DND-41 (cell line): ENCODE results near the gene KATNIP.

ENCODE experiments used
- ATAC-seq: fragments of 200-7000 bp; cut with Tn5 transposase; 3 replicates; pipeline ENCODE4 v1.9.1; 2021; ENCODE audit warnings: low read depth; ENCODE audit not compliant: insufficient read depth
- DNase-seq: peaks from one replicate; pipeline ENCODE4 v3.0.0-alpha.2; 2020
- H2AFZ ChIP-seq: 2 replicates; pipeline ENCODE4 v1.6.0; 2012; ENCODE audit warnings: low read depth, low read length
- H3K27ac ChIP-seq: 2 replicates; pipeline ENCODE4 v1.5.1; 2012; ENCODE audit warnings: low read length, inconsistent platforms
- H3K27me3 ChIP-seq: fragments of 200-600 bp; sonication (generic); 2 replicates; pipeline ENCODE4 v1.6.0; 2012; ENCODE audit warnings: low read length, mild to moderate bottlenecking, inconsistent platforms; ENCODE audit not compliant: insufficient read depth, poor library complexity
- H3K36me3 ChIP-seq: 2 replicates; pipeline ENCODE4 v1.5.1; 2012; ENCODE audit warnings: low read length, inconsistent platforms; ENCODE audit not compliant: insufficient read depth
- H3K4me1 ChIP-seq: 2 replicates; pipeline ENCODE4 v1.5.1; 2012; ENCODE audit warnings: mild to moderate bottlenecking, low read length; ENCODE audit not compliant: insufficient read depth
- H3K4me2 ChIP-seq: 2 replicates; pipeline ENCODE4 v1.6.0; 2012; ENCODE audit warnings: mild to moderate bottlenecking, moderate library complexity, low read length, inconsistent platforms; ENCODE audit not compliant: insufficient read depth
- H3K4me3 ChIP-seq, 2 experiments: fragments of 200-600 bp in 1 of 2; shearing (Covaris generic) in 1 of 2; 2 replicates each; pipeline ENCODE4 v1.5.1; 2012 to 2016; ENCODE audit warnings: inconsistent platforms in 2 of 2, low read length in 2 of 2, mild to moderate bottlenecking in 2 of 2, low read depth in 1 of 2, moderate library complexity in 1 of 2
- H3K79me2 ChIP-seq: 2 replicates; pipeline ENCODE4 v1.6.0; 2012; ENCODE audit warnings: low read length, inconsistent platforms; ENCODE audit not compliant: insufficient read depth
- H3K9ac ChIP-seq: 2 replicates; pipeline ENCODE4 v1.6.0; 2012; ENCODE audit warnings: low read depth, mild to moderate bottlenecking, inconsistent platforms, low read length, moderate library complexity
- H3K9me3 ChIP-seq: 2 replicates; pipeline ENCODE4 v1.5.1; 2012; ENCODE audit warnings: low read length, moderate library complexity, mild to moderate bottlenecking, inconsistent platforms; ENCODE audit not compliant: insufficient read depth, severe bottlenecking
- H4K20me1 ChIP-seq: 2 replicates; pipeline ENCODE4 v1.6.0; 2012; ENCODE audit warnings: low read length; ENCODE audit not compliant: insufficient read depth
- EZH2 ChIP-seq: IDR thresholded peaks from 3 replicates; pipeline ENCODE4 v1.6.1; 2012; ENCODE audit warnings: borderline replicate concordance, low read depth, mild to moderate bottlenecking, moderate library complexity, low read length, inconsistent platforms; ENCODE audit not compliant: severe bottlenecking
- TF ChIP-seq, protein P1 (sequence below): IDR thresholded peaks from 2 replicates; pipeline ENCODE4 v1.5.1; 2012; ENCODE audit warnings: borderline replicate concordance, low read length, moderate library complexity, mild to moderate bottlenecking; ENCODE audit not compliant: poor library complexity, severe bottlenecking; ENCODE audit errors: extremely low read depth

The KATNIP gene

DNA sequence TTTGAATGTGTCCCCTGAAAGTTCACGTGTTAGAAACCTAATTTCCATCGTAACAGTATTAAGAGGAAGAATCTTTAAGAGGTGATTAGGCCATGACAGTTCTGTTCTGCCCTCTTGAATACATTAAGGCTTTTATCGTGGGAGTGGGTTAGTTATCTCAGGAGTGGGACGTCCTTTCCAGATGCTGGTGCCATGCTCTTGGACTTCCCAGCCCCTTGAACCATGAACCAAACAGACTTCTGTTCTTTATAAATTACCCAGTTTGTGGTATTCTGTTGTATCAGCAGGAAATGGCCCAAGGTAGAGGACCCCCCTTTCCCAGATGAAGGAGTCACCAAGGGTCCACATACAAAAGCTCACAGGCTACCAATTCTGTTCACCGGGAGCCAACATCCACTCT is 10.3 kb upstream of the KATNIP start:
- H3K27me3 ChIP-seq, result no peaks in the 10 kb centered on the region
- ATAC-seq (no peak), DNase-seq (no peak)
- no peaks in the 10 kb centered on the region for H3K4me1 ChIP-seq
- H3K36me3 ChIP-seq, result peaks cover 97% of the 10 kb centered on the region
- H3K9me3 ChIP-seq, result no peaks in the 10 kb centered on the region
- no peak overlapping the region for H3K27ac ChIP-seq
- H3K9ac ChIP-seq, result no peak overlapping the region
- no peaks in the 10 kb centered on the region for H3K79me2 ChIP-seq
- no peak overlapping the region for H2AFZ ChIP-seq
- peaks cover 5% of the 10 kb centered on the region; the same call in 1 of the 2 replicates for H4K20me1 ChIP-seq
- TF ChIP-seq, protein P1, sequence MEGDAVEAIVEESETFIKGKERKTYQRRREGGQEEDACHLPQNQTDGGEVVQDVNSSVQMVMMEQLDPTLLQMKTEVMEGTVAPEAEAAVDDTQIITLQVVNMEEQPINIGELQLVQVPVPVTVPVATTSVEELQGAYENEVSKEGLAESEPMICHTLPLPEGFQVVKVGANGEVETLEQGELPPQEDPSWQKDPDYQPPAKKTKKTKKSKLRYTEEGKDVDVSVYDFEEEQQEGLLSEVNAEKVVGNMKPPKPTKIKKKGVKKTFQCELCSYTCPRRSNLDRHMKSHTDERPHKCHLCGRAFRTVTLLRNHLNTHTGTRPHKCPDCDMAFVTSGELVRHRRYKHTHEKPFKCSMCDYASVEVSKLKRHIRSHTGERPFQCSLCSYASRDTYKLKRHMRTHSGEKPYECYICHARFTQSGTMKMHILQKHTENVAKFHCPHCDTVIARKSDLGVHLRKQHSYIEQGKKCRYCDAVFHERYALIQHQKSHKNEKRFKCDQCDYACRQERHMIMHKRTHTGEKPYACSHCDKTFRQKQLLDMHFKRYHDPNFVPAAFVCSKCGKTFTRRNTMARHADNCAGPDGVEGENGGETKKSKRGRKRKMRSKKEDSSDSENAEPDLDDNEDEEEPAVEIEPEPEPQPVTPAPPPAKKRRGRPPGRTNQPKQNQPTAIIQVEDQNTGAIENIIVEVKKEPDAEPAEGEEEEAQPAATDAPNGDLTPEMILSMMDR, result no peak
- TF ChIP-seq EZH2, result no peak
- no peak overlapping the region for H3K4me2 ChIP-seq
- no peak overlapping the region for H3K4me3 ChIP-seq

DNA sequence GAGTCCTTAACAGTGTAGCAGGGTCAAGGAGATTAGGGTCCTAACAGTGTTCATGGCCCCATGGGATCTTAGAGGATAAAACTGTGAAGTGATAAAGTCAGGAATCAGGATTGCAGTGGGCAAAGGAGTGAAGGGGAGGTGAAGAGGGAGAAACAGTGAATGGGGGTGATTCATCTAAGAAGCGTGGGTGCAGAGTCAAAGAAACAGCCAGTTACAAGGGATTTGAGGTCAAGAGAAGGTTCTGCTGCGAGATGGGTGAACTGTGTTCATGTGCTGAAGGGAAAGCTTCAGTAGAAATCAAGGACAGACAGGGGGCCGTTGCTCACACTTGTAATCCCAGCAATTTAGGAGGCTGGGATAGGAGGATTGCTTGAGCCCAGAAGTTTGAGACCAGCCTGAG is 6.1 kb upstream of the KATNIP start:
- Histone ChIP-seq H4K20me1 (peaks cover 21% of the 10 kb centered on the region), H2AFZ (no peak overlapping the region), H3K27me3 (no peaks in the 10 kb centered on the region), H3K27ac (no peak overlapping the region), H3K9me3 (no peaks in the 10 kb centered on the region), H3K79me2 (peaks cover 28% of the 10 kb centered on the region), H3K4me2 (no peak overlapping the region), H3K4me3 (no peak overlapping the region), H3K9ac (no peak overlapping the region), H3K4me1 (peaks cover 19% of the 10 kb centered on the region), H3K36me3 (peaks cover 79% of the 10 kb centered on the region)
- DNase-seq (no peak), ATAC-seq (no peak)
- TF ChIP-seq, protein P1, result no peak
- no peak for TF ChIP-seq EZH2

DNA sequence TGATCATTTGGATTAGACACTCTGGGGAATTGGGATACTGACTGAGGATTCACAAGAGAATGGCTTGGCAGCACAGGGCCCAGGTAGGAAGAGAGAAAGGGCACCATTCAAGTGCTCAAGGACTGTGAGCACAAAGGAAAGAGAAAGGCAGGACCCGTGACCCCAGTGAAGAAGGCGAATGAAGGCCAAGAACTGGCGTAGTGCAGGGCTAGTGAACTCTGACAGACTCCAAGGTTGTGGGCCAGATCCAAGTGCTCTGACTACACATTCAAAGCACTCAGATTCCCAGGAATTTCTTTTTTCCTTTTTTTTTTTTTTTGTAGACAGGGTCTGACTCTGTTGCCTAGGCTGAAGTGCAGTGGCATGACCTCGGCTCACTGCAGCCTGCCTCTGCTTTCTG is 5.3 kb upstream of the KATNIP start:
- Histone ChIP-seq H2AFZ (no peak overlapping the region), H3K36me3 (peaks cover 70% of the 10 kb centered on the region), H3K9ac (no peak overlapping the region), H3K79me2 (peaks cover 34% of the 10 kb centered on the region), H3K27ac (no peak overlapping the region), H3K4me3 (no peak overlapping the region), H4K20me1 (peaks cover 16% of the 10 kb centered on the region), H3K9me3 (no peaks in the 10 kb centered on the region), H3K4me2 (no peak overlapping the region), H3K4me1 (peaks cover 24% of the 10 kb centered on the region), H3K27me3 (no peaks in the 10 kb centered on the region)
- DNase-seq (no peak), ATAC-seq (no peak)
- TF ChIP-seq EZH2, result no peak
- TF ChIP-seq, protein P1, result no peak

DNA sequence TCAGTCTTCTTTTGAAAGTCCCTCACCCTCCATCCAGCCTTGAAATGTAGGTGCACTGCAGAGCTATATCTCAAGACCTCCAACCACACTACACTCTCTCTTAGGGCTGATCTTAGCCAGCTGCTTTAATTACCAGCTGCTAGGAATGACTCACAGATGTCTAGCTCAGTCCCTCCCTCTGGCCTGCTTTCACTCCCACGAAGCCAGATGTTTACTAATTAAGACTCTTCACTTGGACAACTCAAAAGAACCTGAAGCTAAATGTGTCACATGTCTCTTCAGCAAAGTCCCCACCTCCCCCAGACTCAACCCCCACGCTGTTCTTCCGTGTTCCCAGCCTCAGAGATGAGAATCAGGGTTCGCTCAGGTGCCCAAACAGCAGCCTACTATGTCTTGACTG is 2.8 kb upstream of the KATNIP start:
- Histone ChIP-seq H3K4me2 (peak overlapping the region; percentile 99), H3K27ac (0 out of 2 replicates have a peak overlapping the region, but pooled peaks have one; percentile 7), H3K27me3 (no peaks in the 10 kb centered on the region), H3K9ac (no peak overlapping the region), H3K9me3 (no peaks in the 10 kb centered on the region), H3K36me3 (peaks cover 49% of the 10 kb centered on the region), H3K4me1 (peaks cover 35% of the 10 kb centered on the region), H2AFZ (no peak overlapping the region), H3K79me2 (peaks cover 43% of the 10 kb centered on the region), H4K20me1 (peaks cover 19% of the 10 kb centered on the region), H3K4me3 (no peak overlapping the region)
- TF ChIP-seq, protein P1, result no peak
- ATAC-seq (no peak), DNase-seq (no peak)
